HK-2 (cell line): ENCODE results near the gene CA4.

Source experiments
- DNase-seq: peaks from one replicate; pipeline ENCODE4 v3.0.0-alpha.2; 2018; ENCODE audit not compliant: unreplicated experiment

The CA4 gene

GRCh38 chr17:60155427-60155814, 5.6 kb downstream of the CA4 start:
- no peak for DNase-seq

GRCh38 chr17:60155815-60156214, 6.0 kb downstream of the CA4 start:
- no peak for DNase-seq

GRCh38 chr17:60156746-60157145, 7.0 kb downstream of the CA4 start:
- no peak for DNase-seq

- DNase-seq: no peak
Observed at GRCh38 chr17:60157487-60158040, 7.8 kb downstream of the CA4 start.

GRCh38 chr17:60158751-60159478, 9.1 kb downstream of the CA4 start:
- no peak for DNase-seq

GRCh38 chr17:60159479-60159866, 9.7 kb downstream of the CA4 start:
- no peak for DNase-seq

- DNase-seq: no peak
Observed at GRCh38 chr17:60160829-60161501, 11.2 kb downstream of the CA4 start.

- no peak for DNase-seq
Observed at GRCh38 chr17:60161598-60162330, 12.0 kb downstream of the CA4 start.

GRCh38 chr17:60163108-60163784, 13.5 kb downstream of the CA4 start:
- no peak for DNase-seq

- DNase-seq: no peak
Observed at GRCh38 chr17:60164164-60164563, 14.4 kb downstream of the CA4 start.

GRCh38 chr17:60164697-60165096, 14.9 kb downstream of the CA4 start:
- DNase-seq: no peak

GRCh38 chr17:60165223-60165622, 15.4 kb downstream of the CA4 start:
- DNase-seq: no peak

- DNase-seq: peak; percentile 40
Observed at GRCh38 chr17:60165971-60166370, 16.2 kb downstream of the CA4 start.

- DNase-seq: no peak
Observed at GRCh38 chr17:60167065-60167741, 17.4 kb downstream of the CA4 start.

GRCh38 chr17:60168654-60169053, 18.9 kb downstream of the CA4 start:
- no peak for DNase-seq

- no peak for DNase-seq
Observed at GRCh38 chr17:60169921-60170817, 20.4 kb downstream of the CA4 start.

- DNase-seq: no peak
Observed at GRCh38 chr17:60170835-60171752, 21.3 kb downstream of the CA4 start.

- no peak for DNase-seq
Observed at GRCh38 chr17:60171753-60172079, 21.9 kb downstream of the CA4 start.

- DNase-seq: no peak
Observed at GRCh38 chr17:60173304-60173819, 23.6 kb downstream of the CA4 start.
